H9 (cell line): Measurements from ENCODE around the gene EHD4. TPM values are rescaled to one million over a fixed set of nuclear protein-coding genes. Genes with fewer than 3 reads are reported as not detected.

Experiments
- DNase-seq: peaks from one replicate; pipeline ENCODE4 v3.0.0-alpha.2; 2017
- H2AFZ ChIP-seq: one replicate; pipeline ENCODE4 v1.6.1; 2013; ENCODE audit warnings: mild to moderate bottlenecking, low read length, control low read depth, moderate library complexity
- H2AK5ac ChIP-seq: 2 replicates; pipeline ENCODE4 v1.6.1; 2013; ENCODE audit warnings: low read length, control low read depth, mixed read lengths; ENCODE audit not compliant: insufficient read length
- H2BK120ac ChIP-seq: one replicate; pipeline ENCODE4 v1.6.1; 2013; ENCODE audit warnings: low read depth, mild to moderate bottlenecking, low read length, control low read depth, inconsistent platforms; ENCODE audit not compliant: poor library complexity, severe bottlenecking
- H2BK12ac ChIP-seq: 2 replicates; pipeline ENCODE4 v1.6.1; 2013; ENCODE audit warnings: low read length, control low read depth, mixed read lengths, low read depth; ENCODE audit not compliant: insufficient read length
- H2BK15ac ChIP-seq: 2 replicates; pipeline ENCODE4 v1.6.1; 2013; ENCODE audit warnings: low read depth, low read length, control low read depth
- H2BK20ac ChIP-seq: one replicate; pipeline ENCODE4 v1.6.1; 2013; ENCODE audit warnings: low read depth, mild to moderate bottlenecking, low read length, control low read depth, inconsistent platforms; ENCODE audit not compliant: poor library complexity, severe bottlenecking
- H2BK5ac ChIP-seq: 2 replicates; pipeline ENCODE4 v1.6.1; 2013; ENCODE audit warnings: low read length, control low read depth, mixed read lengths; ENCODE audit not compliant: insufficient read length
- H3K14ac ChIP-seq: 2 replicates; pipeline ENCODE4 v1.6.1; 2013; ENCODE audit warnings: low read length, control low read depth; ENCODE audit not compliant: insufficient read depth
- H3K18ac ChIP-seq: 2 replicates; pipeline ENCODE4 v1.6.1; 2013; ENCODE audit warnings: low read depth, mild to moderate bottlenecking, mixed read lengths, low read length, control low read depth; ENCODE audit not compliant: insufficient read length
- H3K23ac ChIP-seq: 2 replicates; pipeline ENCODE4 v1.6.1; 2013; ENCODE audit warnings: low read length, control low read depth, mixed read lengths, low read depth; ENCODE audit not compliant: insufficient read length
- H3K23me2 ChIP-seq: 2 replicates; pipeline ENCODE4 v1.6.1; 2013; ENCODE audit warnings: low read depth, mild to moderate bottlenecking, mixed read lengths, low read length, control low read depth; ENCODE audit not compliant: insufficient read length, poor library complexity, severe bottlenecking
- H3K27ac ChIP-seq: 2 replicates; pipeline ENCODE4 v1.5.1; 2013; ENCODE audit warnings: low read length, control low read depth, mixed read lengths, low read depth; ENCODE audit not compliant: insufficient read length
- H3K27me3 ChIP-seq: 2 replicates; pipeline ENCODE4 v1.6.1; 2013; ENCODE audit warnings: low read length, control low read depth, inconsistent platforms; ENCODE audit not compliant: insufficient read depth
- H3K4ac ChIP-seq: 2 replicates; pipeline ENCODE4 v1.6.1; 2013; ENCODE audit warnings: low read depth, mild to moderate bottlenecking, control low read depth, inconsistent platforms, low read length, moderate library complexity
- H3K4me1 ChIP-seq: 2 replicates; pipeline ENCODE4 v1.6.1; 2013; ENCODE audit warnings: low read length, control low read depth, inconsistent platforms; ENCODE audit not compliant: insufficient read depth
- H3K4me2 ChIP-seq: 2 replicates; pipeline ENCODE4 v1.6.1; 2013; ENCODE audit warnings: low read length, control low read depth, mixed read lengths; ENCODE audit not compliant: insufficient read length, insufficient read depth
- H3K56ac ChIP-seq: 2 replicates; pipeline ENCODE4 v1.6.1; 2013; ENCODE audit warnings: low read depth, mild to moderate bottlenecking, mixed read lengths, low read length, control low read depth; ENCODE audit not compliant: insufficient read length
- H3K79me1 ChIP-seq: 2 replicates; pipeline ENCODE4 v1.6.1; 2013; ENCODE audit warnings: low read depth, mild to moderate bottlenecking, moderate library complexity, low read length, control low read depth, inconsistent platforms; ENCODE audit not compliant: insufficient read depth, poor library complexity, severe bottlenecking
- H3K79me2 ChIP-seq: 2 replicates; pipeline ENCODE4 v1.6.1; 2013; ENCODE audit warnings: low read length, control low read depth, inconsistent platforms; ENCODE audit not compliant: insufficient read depth
- H3K9ac ChIP-seq: 2 replicates; pipeline ENCODE4 v1.6.1; 2013; ENCODE audit warnings: low read length, control low read depth, mixed read lengths; ENCODE audit not compliant: insufficient read length; ENCODE audit errors: extremely low read depth
- H3K9me3 ChIP-seq: one replicate; pipeline ENCODE4 v1.6.1; 2013; ENCODE audit warnings: low read depth, low read length, inconsistent platforms; ENCODE audit not compliant: control insufficient read depth
- H3T11ph ChIP-seq: one replicate; pipeline ENCODE4 v1.6.1; 2013; ENCODE audit warnings: mild to moderate bottlenecking, low read length, control low read depth, inconsistent platforms
- H4K20me1 ChIP-seq: one replicate; pipeline ENCODE4 v1.6.1; 2013; ENCODE audit not compliant: control insufficient read depth, insufficient read length, insufficient read depth
- H4K5ac ChIP-seq: 2 replicates; pipeline ENCODE4 v1.6.1; 2013; ENCODE audit warnings: low read depth, mild to moderate bottlenecking, mixed read lengths, low read length, control low read depth; ENCODE audit not compliant: insufficient read length
- H4K8ac ChIP-seq: replicated peaks from 2 replicates; pipeline ENCODE4 v1.6.1; 2013; ENCODE audit warnings: low read length, control low read depth, mixed read lengths, low read depth; ENCODE audit not compliant: insufficient read length
- H4K91ac ChIP-seq: 2 replicates; pipeline ENCODE4 v1.6.1; 2013; ENCODE audit warnings: low read depth, mild to moderate bottlenecking, moderate library complexity, mixed read lengths, low read length, control low read depth; ENCODE audit not compliant: insufficient read length
- H3K27ac Mint-ChIP-seq, 3 experiments: 2 replicates in 2 of 3; 3 replicates in 1 of 3; pipeline ENCODE4 v1.8.0; 2020 to 2021; ENCODE audit warnings: mixed read lengths in 3 of 3, mild to moderate bottlenecking in 1 of 3, moderate library complexity in 1 of 3
- H3K27me3 Mint-ChIP-seq: 2 replicates; pipeline ENCODE4 v1.8.0; 2021; ENCODE audit warnings: low read depth, mild to moderate bottlenecking, moderate library complexity, mixed read lengths
- H3K36me3 Mint-ChIP-seq, 3 experiments: 2 replicates in 2 of 3; 3 replicates in 1 of 3; pipeline ENCODE4 v1.8.0; 2020 to 2021; ENCODE audit warnings: low read depth in 3 of 3, mixed read lengths in 3 of 3; ENCODE audit not compliant: insufficient read depth in 1 of 3
- H3K4me1 Mint-ChIP-seq, 2 experiments: 2 replicates each; pipeline ENCODE4 v1.8.0; 2020; ENCODE audit warnings: mixed read lengths in 2 of 2
- H3K4me3 Mint-ChIP-seq, 2 experiments: 2 replicates in 1 of 2; 3 replicates in 1 of 2; pipeline ENCODE4 v1.8.0; 2020 to 2021; ENCODE audit warnings: mild to moderate bottlenecking in 2 of 2, mixed read lengths in 2 of 2, moderate library complexity in 1 of 2
- H3K9me3 Mint-ChIP-seq, 2 experiments: 2 replicates in 1 of 2; 3 replicates in 1 of 2; pipeline ENCODE4 v1.8.0; 2020; ENCODE audit warnings: mild to moderate bottlenecking in 2 of 2, mixed read lengths in 2 of 2, moderate library complexity in 1 of 2
- CTCF ChIP-seq: fragments of 200-600 bp; sonication (generic); conservative IDR thresholded peaks from 3 replicates; pipeline ENCODE4 v1.8.0; 2021; ENCODE audit warnings: antibody characterized with exemption, mild to moderate bottlenecking
- WGBS: extraction: QIAGEN DNeasy Blood & Tissue Kit; methylation state at CpG from one replicate; pipeline ENCODE4 v1.1.7; 2013; ENCODE audit warnings: missing lambda C conversion rate, low lambda C conversion rate, mixed read lengths; ENCODE audit not compliant: insufficient read length; ENCODE audit errors: extremely low coverage; 5-methylcytosine and 5-hydroxymethylcytosine counted together
- total RNA-seq: library from RNA; stranded (reverse); gene quantifications from 2 replicates; pipeline ENCODE4 v1.2.1, GENCODE V29; 2021

The EHD4 gene
- total RNA-seq, 1 experiment from 2014 or later = 22.9 TPM

DNA sequence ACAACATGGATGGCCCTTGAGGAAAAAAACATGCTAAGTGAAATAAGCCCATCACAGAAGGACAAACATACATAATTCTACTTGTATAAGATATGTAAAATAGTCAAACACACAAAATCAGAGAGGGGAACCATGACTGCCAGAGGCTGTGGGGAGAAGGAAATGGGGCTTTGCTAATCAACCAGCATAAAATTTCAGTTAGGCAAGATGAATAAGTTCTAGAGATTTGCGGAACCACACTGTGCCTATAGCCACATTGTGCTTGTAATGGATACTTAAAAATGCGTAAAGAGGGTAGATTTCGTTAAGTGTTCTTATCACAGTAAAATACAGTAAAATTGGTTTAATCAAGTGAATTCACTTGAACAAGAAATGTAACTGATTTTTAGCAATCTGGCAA lies 44.8 kb downstream of the EHD4 start:
- no peak for TF ChIP-seq CTCF
- H3K4ac ChIP-seq = no peak overlapping the region
- H3K23ac ChIP-seq = no peak overlapping the region
- no peak overlapping the region for H4K5ac ChIP-seq
- no peak overlapping the region for H3K4me2 ChIP-seq
- Mint-ChIP-seq H3K4me3 (no peak overlapping the region), H3K36me3 (peaks cover 0 to 9% (median 5%) of the 10 kb centered on the region in 3 experiments; a peak in 3 of 7 replicates), H3K27me3 (no peaks in the 10 kb centered on the region), H3K4me1 (peaks cover 4 to 11% of the 10 kb centered on the region in 2 experiments), H3K27ac (no peak overlapping the region), H3K9me3 (no peaks in the 10 kb centered on the region)
- no peak overlapping the region for H3K9ac ChIP-seq
- H3K4me1 ChIP-seq = no peaks in the 10 kb centered on the region
- no peak overlapping the region for H3K14ac ChIP-seq
- no peak overlapping the region for H2BK5ac ChIP-seq
- no peak overlapping the region for H3K56ac ChIP-seq
- no peak overlapping the region for H3K27ac ChIP-seq
- no CpG with 5 or more reads among the region's 3 CpGs for WGBS
- H3K9me3 ChIP-seq = no peaks in the 10 kb centered on the region
- H2BK15ac ChIP-seq = no peak overlapping the region
- no peak overlapping the region for H3K18ac ChIP-seq
- H3K79me2 ChIP-seq = 0 out of 2 replicates have a peak, but pooled peaks cover 2% of the 10 kb centered on the region
- H4K8ac ChIP-seq = no peak overlapping the region
- H3T11ph ChIP-seq = no peak overlapping the region
- H3K23me2 ChIP-seq = no peaks in the 10 kb centered on the region
- no peak overlapping the region for H2BK20ac ChIP-seq
- H4K91ac ChIP-seq = no peak overlapping the region
- H3K27me3 ChIP-seq = no peaks in the 10 kb centered on the region
- no peak overlapping the region for H2AK5ac ChIP-seq
- no peak overlapping the region for H2BK120ac ChIP-seq
- no peaks in the 10 kb centered on the region for H3K79me1 ChIP-seq
- DNase-seq = no peak
- H2AFZ ChIP-seq = no peak overlapping the region
- no peaks in the 10 kb centered on the region for H4K20me1 ChIP-seq
- H2BK12ac ChIP-seq = no peak overlapping the region
